ENCODE results near the gene WSB1. TPM values are rescaled to one million over a fixed set of nuclear protein-coding genes. Genes with fewer than 3 reads are reported as not detected.

Gene WSB1
- total and polyA plus RNA-seq, 4 donors, result 26.6 to 86.2 (median 45.8) TPM

DNA sequence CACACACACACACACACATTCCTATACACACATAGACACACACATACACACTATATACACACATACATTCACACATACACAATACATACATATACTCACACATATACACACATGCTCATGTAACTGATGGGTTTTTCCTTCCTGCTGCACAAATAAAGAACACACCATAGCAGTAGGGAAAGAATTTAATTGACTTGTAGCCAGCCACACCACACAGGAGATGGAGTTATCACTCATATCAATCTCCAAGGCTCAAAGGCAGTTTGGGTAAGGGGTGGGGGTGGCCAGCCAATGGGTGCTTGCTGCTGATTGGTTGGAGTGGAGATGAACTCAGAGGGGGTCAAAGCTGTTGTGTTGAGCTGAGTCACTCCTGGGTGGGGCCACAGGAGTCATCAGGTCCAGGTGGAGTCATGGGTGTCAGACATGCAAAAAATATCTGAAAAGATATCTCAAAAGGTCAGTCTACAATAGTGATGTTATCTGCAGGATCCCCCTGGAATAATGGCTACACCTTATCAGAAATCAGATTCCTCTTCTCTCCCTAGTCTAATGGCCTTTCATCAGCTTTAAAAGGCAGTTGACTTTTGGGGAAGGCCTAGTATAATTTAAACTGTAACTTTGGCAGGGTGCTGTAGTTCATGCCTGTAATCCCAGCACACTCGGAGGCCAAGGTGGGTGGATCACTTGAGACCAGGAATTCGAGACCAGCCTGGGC is 46.1 kb downstream of the WSB1 start:
- Histone ChIP-seq H3K27ac (ENCODE audit: low read depth in 1 of 2, low read length in 2 of 2) (no peak overlapping the region), H3K9me3 (ENCODE audit: control insufficient read depth in 4 of 4, low read length in 3 of 4) (no peaks in the 10 kb centered on the region), H3K4me3 (ENCODE audit: low read depth in 1 of 3, low read length in 3 of 3) (no peak overlapping the region), H3K9ac (ENCODE audit: low read depth in 1 of 2, low read length in 2 of 2) (no peak overlapping the region), H3K4me1 (ENCODE audit: control insufficient read depth in 4 of 4, insufficient read depth in 4 of 4, low read length in 3 of 4) (peaks cover 0 to 4% (median 3%) of the 10 kb centered on the region in 4 donors), H3K36me3 (ENCODE audit: control insufficient read depth in 4 of 4, insufficient read depth in 3 of 4, low read depth in 1 of 4, low read length in 3 of 4) (no peaks in the 10 kb centered on the region), H3K27me3 (ENCODE audit: control insufficient read depth in 4 of 4, insufficient read depth in 4 of 4, low read length in 3 of 4) (no peaks in the 10 kb centered on the region)
- TF ChIP-seq HNF4A (conservative IDR thresholded peaks at IDR 0.05), result no peak
- WGBS, result 96% methylated on average over 2 of the region's 2 CpGs
- DNase-seq (ENCODE audit: low spot score), result no peak

DNA sequence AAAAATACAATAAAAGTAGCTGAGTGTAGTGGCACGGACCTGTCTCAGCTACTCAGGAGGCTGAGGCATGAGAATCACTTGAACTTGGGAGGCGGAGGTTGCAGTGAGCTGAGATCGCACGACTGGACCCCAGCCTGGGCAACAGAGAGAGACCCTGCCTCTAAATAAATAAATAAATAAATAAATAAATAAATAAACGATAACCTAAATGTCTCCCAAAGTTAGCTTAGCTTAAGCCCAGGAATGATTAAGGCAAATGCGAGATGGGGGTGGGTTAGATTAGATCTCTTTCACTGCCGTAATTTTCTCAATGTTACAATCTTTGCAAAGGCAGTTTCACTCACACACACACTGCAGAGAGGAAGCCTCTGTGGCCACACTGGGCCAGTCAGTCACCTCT is 46.7 kb downstream of the WSB1 start:
- H3K27ac ChIP-seq (ENCODE audit: low read depth in 1 of 2, low read length in 2 of 2), result no peak overlapping the region
- no peaks in the 10 kb centered on the region for H3K27me3 ChIP-seq (ENCODE audit: control insufficient read depth in 4 of 4, insufficient read depth in 4 of 4, low read length in 3 of 4)
- no peak overlapping the region for H3K9ac ChIP-seq (ENCODE audit: low read depth in 1 of 2, low read length in 2 of 2)
- no peaks in the 10 kb centered on the region for H3K9me3 ChIP-seq (ENCODE audit: control insufficient read depth in 4 of 4, low read length in 3 of 4)
- no peak for DNase-seq (ENCODE audit: low spot score)
- WGBS, result 94% methylated on average over 7 of the region's 7 CpGs
- H3K4me3 ChIP-seq (ENCODE audit: low read depth in 1 of 3, low read length in 3 of 3), result no peak overlapping the region
- TF ChIP-seq, protein P1, sequence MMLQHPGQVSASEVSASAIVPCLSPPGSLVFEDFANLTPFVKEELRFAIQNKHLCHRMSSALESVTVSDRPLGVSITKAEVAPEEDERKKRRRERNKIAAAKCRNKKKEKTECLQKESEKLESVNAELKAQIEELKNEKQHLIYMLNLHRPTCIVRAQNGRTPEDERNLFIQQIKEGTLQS (IDR thresholded peaks at IDR 0.05), result no peak
- TF ChIP-seq FOXA2 (IDR thresholded peaks at IDR 0.05), result no peak
- TF ChIP-seq, protein P2, sequence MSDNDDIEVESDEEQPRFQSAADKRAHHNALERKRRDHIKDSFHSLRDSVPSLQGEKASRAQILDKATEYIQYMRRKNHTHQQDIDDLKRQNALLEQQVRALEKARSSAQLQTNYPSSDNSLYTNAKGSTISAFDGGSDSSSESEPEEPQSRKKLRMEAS (IDR thresholded peaks at IDR 0.05), result no peak
- no peaks in the 10 kb centered on the region for H3K36me3 ChIP-seq (ENCODE audit: control insufficient read depth in 4 of 4, insufficient read depth in 3 of 4, low read depth in 1 of 4, low read length in 3 of 4)
- H3K4me1 ChIP-seq (ENCODE audit: control insufficient read depth in 4 of 4, insufficient read depth in 4 of 4, low read length in 3 of 4), result peaks cover 0 to 4% (median 3%) of the 10 kb centered on the region in 4 donors

DNA sequence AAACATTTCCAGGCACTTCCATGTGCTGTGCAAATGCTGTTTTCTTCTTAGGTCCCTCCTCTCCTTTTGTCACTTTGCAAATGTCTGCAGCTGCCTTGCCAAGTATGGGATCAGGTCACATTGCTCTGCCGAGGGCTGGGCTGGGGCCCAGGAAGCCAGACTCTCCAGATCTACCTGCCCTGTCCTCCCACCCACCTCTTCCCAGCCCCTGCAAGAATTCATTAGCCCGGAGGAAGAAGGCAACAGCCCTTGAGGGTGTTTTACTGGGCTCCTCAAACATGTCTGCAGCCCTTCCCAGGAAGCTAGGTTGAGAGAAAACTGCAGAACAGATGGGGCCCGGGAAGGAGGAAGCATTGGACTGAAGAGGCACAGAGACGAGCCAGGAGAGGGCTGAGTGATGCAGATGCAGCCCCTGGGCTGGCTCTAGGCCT is 47.1 kb downstream of the WSB1 start:
- Histone ChIP-seq H3K4me3 (ENCODE audit: low read depth in 1 of 3, low read length in 3 of 3) (no peak overlapping the region), H3K9me3 (ENCODE audit: control insufficient read depth in 4 of 4, low read length in 3 of 4) (no peaks in the 10 kb centered on the region), H3K27me3 (ENCODE audit: control insufficient read depth in 4 of 4, insufficient read depth in 4 of 4, low read length in 3 of 4) (no peaks in the 10 kb centered on the region), H3K4me1 (ENCODE audit: control insufficient read depth in 4 of 4, insufficient read depth in 4 of 4, low read length in 3 of 4) (peaks cover 0 to 4% (median 3%) of the 10 kb centered on the region in 4 donors), H3K27ac (ENCODE audit: low read depth in 1 of 2, low read length in 2 of 2) (no peak overlapping the region), H3K36me3 (ENCODE audit: control insufficient read depth in 4 of 4, insufficient read depth in 3 of 4, low read depth in 1 of 4, low read length in 3 of 4) (no peaks in the 10 kb centered on the region), H3K9ac (ENCODE audit: low read depth in 1 of 2, low read length in 2 of 2) (no peak overlapping the region)
- TF ChIP-seq RAD21 (IDR thresholded peaks at IDR 0.05) (no peak), FOXA2 (IDR thresholded peaks at IDR 0.05) (no peak), JUND (IDR thresholded peaks at IDR 0.05) (no peak), NR2F2 (IDR thresholded peaks at IDR 0.05) (no peak), FOXA1 (IDR thresholded peaks at IDR 0.05) (no peak), EGR1 (IDR thresholded peaks at IDR 0.05; ENCODE audit: low read depth in 2 of 2) (no peak), GABPA (IDR thresholded peaks at IDR 0.05 in 1 of 2, conservative IDR thresholded peaks at IDR 0.05 in 1 of 2) (no peak), SP1 (IDR thresholded peaks at IDR 0.05) (no peak), TAF1 (conservative IDR thresholded peaks at IDR 0.05) (no peak)
- TF ChIP-seq, protein P3, sequence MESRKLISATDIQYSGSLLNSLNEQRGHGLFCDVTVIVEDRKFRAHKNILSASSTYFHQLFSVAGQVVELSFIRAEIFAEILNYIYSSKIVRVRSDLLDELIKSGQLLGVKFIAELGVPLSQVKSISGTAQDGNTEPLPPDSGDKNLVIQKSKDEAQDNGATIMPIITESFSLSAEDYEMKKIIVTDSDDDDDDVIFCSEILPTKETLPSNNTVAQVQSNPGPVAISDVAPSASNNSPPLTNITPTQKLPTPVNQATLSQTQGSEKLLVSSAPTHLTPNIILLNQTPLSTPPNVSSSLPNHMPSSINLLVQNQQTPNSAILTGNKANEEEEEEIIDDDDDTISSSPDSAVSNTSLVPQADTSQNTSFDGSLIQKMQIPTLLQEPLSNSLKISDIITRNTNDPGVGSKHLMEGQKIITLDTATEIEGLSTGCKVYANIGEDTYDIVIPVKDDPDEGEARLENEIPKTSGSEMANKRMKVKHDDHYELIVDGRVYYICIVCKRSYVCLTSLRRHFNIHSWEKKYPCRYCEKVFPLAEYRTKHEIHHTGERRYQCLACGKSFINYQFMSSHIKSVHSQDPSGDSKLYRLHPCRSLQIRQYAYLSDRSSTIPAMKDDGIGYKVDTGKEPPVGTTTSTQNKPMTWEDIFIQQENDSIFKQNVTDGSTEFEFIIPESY (IDR thresholded peaks at IDR 0.05), result no peak
- TF ChIP-seq, protein P2 (IDR thresholded peaks at IDR 0.05), result no peak
- TF ChIP-seq, protein P1 (IDR thresholded peaks at IDR 0.05), result no peak
- DNase-seq (ENCODE audit: low spot score), result no peak
- WGBS, result 65% methylated on average over 4 of the region's 4 CpGs

Data from liver (tissue), 9 donors.